Tibial artery (tissue), 4 donors: ENCODE measurements around the gene TTC28.

Experiments used
- DNase-seq, 2 donors: peaks; one replicate each; pipeline ENCODE4 v3.0.0-alpha.2; 2019
- H3K27ac ChIP-seq, 2 donors: fragments of 200-600 bp; sonication (generic) in 1 of 2; 1 replicate in 1 of 2; 2 replicates in 1 of 2; pipeline ENCODE4 v1.5.1; 2018 to 2019; ENCODE audit warnings: mild to moderate bottlenecking in 1 of 2
- H3K27me3 ChIP-seq, 2 donors: fragments of 200-600 bp; sonication (generic) in 1 of 2; one replicate each; pipeline versions ENCODE4 v1.5.1 to v1.6.0; 2016 to 2019
- H3K36me3 ChIP-seq, 3 donors: fragments of 200-600 bp; sonication (generic) in 2 of 3; one replicate each; pipeline ENCODE4 v1.5.1; 2016 to 2019; ENCODE audit warnings: mild to moderate bottlenecking in 2 of 3
- H3K4me1 ChIP-seq, 4 donors: fragments of 200-600 bp; sonication (generic) in 2 of 4; 1 replicate in 3 of 4; 2 replicates in 1 of 4; pipeline ENCODE4 v1.5.1; 2016 to 2019
- H3K4me3 ChIP-seq, 2 donors: fragments of 200-600 bp; sonication (generic) in 1 of 2; 1 replicate in 1 of 2; 2 replicates in 1 of 2; pipeline ENCODE4 v1.5.1; 2018 to 2019; ENCODE audit warnings: mild to moderate bottlenecking in 2 of 2
- H3K9me3 ChIP-seq, 3 donors: fragments of 200-600 bp; sonication (generic) in 1 of 3; one replicate each; pipeline ENCODE4 v1.5.1; 2016 to 2019
- CTCF ChIP-seq, 2 experiments: fragments of 200-600 bp in 1 of 2; fragments of 450-650 bp in 1 of 2; IDR thresholded peaks; one replicate each; pipeline ENCODE4 v1.5.1; 2017 to 2019; ENCODE audit warnings: antibody characterized with exemption in 2 of 2, mild to moderate bottlenecking in 1 of 2, moderate library complexity in 1 of 2
- intact Hi-C: fragments of 100-400 bp; cut with DNase I; formaldehyde crosslinking; loops from one replicate; pipeline ENCODE4 v1.15.0; 2023; ENCODE audit warnings: low total_unique reads

Gene TTC28

DNA sequence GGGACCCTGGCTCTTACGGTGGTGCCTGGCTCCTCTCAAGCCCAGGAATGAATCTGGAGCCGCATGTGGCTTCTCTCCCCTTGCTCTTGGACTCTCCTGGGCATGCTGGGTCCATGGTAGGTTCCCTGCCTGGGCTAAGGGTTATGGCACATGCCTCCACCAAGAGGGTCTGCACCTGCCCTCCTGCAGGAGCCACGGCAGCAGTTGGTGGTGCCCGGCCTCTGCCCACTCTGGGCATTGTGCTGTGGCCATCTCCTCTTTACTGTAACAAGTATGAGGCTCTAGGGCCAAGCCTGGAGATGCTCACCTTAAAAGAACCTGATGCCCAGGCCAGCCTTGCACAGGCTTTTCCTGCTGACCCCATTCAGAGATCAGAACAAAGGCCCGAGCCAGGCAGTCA, 656.6 kb downstream of the TTC28 start:
- H3K27me3 ChIP-seq, result no peaks in the 10 kb centered on the region
- TF ChIP-seq CTCF (IDR thresholded peaks at IDR 0.05), result no peak
- H3K36me3 ChIP-seq, result peaks cover 0 to 4% (median 0%) of the 10 kb centered on the region in 3 donors
- H3K4me1 ChIP-seq, result peaks cover 0 to 28% (median 5%) of the 10 kb centered on the region in 4 donors
- DNase-seq, result no peak
- H3K4me3 ChIP-seq, result no peak overlapping the region
- no peaks in the 10 kb centered on the region for H3K9me3 ChIP-seq
- intact Hi-C loops, result no loop called here
- no peak overlapping the region for H3K27ac ChIP-seq

GRCh38 chr22:28021998-28022660, 657.5 kb downstream of the TTC28 start:
- intact Hi-C loops, result no loop called here
- no peak overlapping the region for H3K27ac ChIP-seq
- no peaks in the 10 kb centered on the region for H3K9me3 ChIP-seq
- H3K27me3 ChIP-seq, result no peaks in the 10 kb centered on the region
- peaks cover 0 to 21% (median 5%) of the 10 kb centered on the region in 4 donors for H3K4me1 ChIP-seq
- H3K36me3 ChIP-seq, result peaks cover 0 to 4% (median 0%) of the 10 kb centered on the region in 3 donors
- no peak for TF ChIP-seq CTCF (IDR thresholded peaks at IDR 0.05)
- DNase-seq, result no peak
- no peak overlapping the region for H3K4me3 ChIP-seq

DNA sequence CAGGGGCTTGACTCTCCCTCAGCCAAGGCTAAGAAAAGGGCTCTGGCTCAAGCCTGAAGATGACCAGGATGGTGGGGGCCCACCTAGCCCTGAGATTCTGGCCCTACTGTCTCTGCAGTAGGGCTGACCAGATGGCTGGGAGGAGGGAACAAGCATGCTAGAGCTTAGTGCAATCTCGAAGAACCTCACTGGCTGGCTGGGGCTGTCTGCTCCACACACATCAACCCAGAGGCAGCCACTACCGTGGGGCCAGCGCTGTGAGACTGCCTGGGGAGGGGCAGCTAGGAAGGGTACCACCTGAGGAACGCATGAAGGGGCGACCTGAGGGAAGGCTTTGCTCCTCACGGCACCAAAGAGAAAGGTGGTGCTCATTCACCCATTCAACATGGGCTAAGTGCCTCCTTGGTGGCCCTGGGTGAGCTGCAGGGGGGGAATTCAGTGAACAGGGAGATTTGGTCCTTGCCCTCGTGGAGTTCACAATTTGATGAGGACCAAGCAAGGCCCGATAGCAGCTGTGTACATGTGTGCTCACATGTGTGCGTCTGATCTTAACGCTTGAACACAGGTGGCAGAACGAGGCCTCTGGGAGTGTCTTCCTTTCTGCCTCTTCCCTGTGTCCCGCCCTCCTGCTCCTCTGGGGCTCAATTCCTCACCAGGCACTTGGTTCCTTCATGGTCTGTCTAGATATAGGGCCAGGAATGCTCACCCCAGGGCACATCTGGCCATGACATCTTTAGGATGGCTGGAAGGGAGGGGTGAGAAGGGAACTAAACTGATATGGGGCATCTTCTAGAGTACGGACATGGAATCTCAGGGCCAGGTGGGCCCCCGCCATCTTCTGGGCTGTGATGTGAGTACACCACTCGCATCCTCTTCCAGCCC, 658.3 kb downstream of the TTC28 start:
- no peak overlapping the region for H3K4me3 ChIP-seq
- peaks cover 0 to 17% (median 5%) of the 10 kb centered on the region in 4 donors for H3K4me1 ChIP-seq
- peaks cover 0 to 4% (median 0%) of the 10 kb centered on the region in 3 donors for H3K36me3 ChIP-seq
- TF ChIP-seq CTCF (IDR thresholded peaks at IDR 0.05), result no peak
- no peaks in the 10 kb centered on the region for H3K27me3 ChIP-seq
- H3K9me3 ChIP-seq, result no peaks in the 10 kb centered on the region
- intact Hi-C loops, result no loop called here
- peak in 1 of 2 donors; percentile 47 for DNase-seq
- H3K27ac ChIP-seq, result no peak overlapping the region

DNA sequence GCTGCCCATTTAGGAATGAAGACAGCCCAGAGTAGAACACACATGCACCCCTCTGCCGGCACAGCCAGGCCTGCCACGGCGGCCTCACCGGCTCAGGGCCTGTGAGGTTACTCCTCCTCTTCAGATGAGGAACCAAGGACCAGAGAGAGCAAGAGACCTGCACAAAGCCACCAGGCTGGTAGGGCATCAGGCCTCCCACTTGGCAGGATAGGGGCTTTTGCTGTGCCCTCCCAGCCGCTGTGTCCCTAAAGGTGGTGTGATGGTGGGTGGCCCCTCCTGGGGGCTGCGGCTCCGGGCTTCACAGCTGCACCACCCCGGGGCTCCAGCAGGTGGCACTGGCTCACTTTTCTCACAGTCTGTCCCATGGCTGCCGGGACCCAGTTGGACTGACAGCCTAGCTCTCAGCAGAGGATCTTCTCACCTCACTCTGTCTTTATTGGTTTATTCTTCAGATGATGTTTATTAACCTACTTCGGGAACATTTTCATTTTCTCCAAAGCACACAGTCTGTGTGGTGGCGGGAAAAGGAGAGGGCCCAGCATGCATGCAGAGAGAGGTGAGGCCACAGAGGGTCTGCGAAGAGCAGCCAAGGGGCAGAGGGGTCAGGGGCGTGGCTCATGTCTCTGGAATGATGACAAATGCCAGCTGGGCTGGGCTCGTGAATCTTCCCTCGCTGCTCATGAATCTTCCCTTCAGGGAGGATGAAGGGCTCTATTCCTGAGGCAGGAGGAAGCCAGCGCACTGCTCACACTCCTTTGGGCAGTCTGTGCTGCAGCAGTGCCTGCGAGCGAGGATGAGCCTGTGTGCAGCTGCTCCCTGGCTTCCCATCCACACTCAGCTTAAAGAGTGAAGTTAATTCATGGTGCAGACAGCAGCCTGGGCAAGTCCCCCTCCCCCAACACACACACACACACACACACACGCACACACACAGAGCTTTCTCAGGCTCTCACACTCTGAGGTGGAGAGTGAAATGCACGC, 659.5 kb downstream of the TTC28 start:
- no peak overlapping the region for H3K4me3 ChIP-seq
- no peaks in the 10 kb centered on the region for H3K27me3 ChIP-seq
- peaks cover 0 to 17% (median 5%) of the 10 kb centered on the region in 4 donors for H3K4me1 ChIP-seq
- no peak overlapping the region for H3K27ac ChIP-seq
- intact Hi-C loops, result loop anchor here (1.0 kb wide), 1 partner anchor 574 kb away; no protein-coding TSS in a partner anchor
- DNase-seq, result peak; percentile 75 to 77
- peak; percentile 87 to 93 for TF ChIP-seq CTCF (IDR thresholded peaks at IDR 0.05)
- no peaks in the 10 kb centered on the region for H3K9me3 ChIP-seq
- peaks cover 0 to 4% (median 0%) of the 10 kb centered on the region in 3 donors for H3K36me3 ChIP-seq

DNA sequence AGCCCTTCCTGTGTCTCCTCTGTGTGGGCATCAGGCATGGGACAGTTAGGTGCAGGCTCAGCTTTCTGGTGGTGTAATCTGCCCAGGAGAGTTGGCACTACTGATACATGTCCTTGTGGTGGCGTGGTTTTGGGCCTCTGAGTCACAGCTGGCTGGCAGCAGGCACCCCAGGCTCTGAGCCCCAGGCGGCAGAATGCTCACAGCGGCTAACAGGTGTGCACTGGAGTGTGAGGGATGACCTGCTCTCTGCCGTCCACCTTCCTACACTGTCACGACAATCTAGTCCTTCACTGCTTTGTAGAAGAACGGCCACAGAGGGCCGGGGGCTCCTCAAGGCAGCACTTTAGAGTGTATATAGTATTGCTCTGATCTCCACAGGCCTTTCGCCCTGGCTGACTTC, 660.3 kb downstream of the TTC28 start:
- peaks cover 0 to 17% (median 5%) of the 10 kb centered on the region in 4 donors for H3K4me1 ChIP-seq
- intact Hi-C loops, result no loop called here
- H3K36me3 ChIP-seq, result peaks cover 0 to 7% (median 0%) of the 10 kb centered on the region in 3 donors
- TF ChIP-seq CTCF (IDR thresholded peaks at IDR 0.05), result no peak
- no peaks in the 10 kb centered on the region for H3K27me3 ChIP-seq
- no peak overlapping the region for H3K27ac ChIP-seq
- DNase-seq, result peak; percentile 19 to 62
- no peak overlapping the region for H3K4me3 ChIP-seq
- no peaks in the 10 kb centered on the region for H3K9me3 ChIP-seq
